ENCODE results near the gene TOR1AIP2. TPM values are rescaled to one million over a fixed set of nuclear protein-coding genes. Genes with fewer than 3 reads are reported as not detected.

The TOR1AIP2 gene
- total and polyA plus RNA-seq, 2 of the 13 experiments (the other 11 are each of a cell fraction or from before 2014, with no cell fraction given) = 35.2 to 65.8 TPM

GRCh38 chr1:179877586-179878265 lies at the start of gene TOR1AIP2 (continued):
- no peak for TF ChIP-seq ZBTB44 (CRISPR knock-in tag; IDR thresholded peaks at IDR 0.05)
- 0 out of 2 replicates have a peak, but pooled peaks have one; percentile 30 for TF ChIP-seq WIZ (CRISPR knock-in tag; IDR thresholded peaks at IDR 0.05)
- TF ChIP-seq, protein P1, sequence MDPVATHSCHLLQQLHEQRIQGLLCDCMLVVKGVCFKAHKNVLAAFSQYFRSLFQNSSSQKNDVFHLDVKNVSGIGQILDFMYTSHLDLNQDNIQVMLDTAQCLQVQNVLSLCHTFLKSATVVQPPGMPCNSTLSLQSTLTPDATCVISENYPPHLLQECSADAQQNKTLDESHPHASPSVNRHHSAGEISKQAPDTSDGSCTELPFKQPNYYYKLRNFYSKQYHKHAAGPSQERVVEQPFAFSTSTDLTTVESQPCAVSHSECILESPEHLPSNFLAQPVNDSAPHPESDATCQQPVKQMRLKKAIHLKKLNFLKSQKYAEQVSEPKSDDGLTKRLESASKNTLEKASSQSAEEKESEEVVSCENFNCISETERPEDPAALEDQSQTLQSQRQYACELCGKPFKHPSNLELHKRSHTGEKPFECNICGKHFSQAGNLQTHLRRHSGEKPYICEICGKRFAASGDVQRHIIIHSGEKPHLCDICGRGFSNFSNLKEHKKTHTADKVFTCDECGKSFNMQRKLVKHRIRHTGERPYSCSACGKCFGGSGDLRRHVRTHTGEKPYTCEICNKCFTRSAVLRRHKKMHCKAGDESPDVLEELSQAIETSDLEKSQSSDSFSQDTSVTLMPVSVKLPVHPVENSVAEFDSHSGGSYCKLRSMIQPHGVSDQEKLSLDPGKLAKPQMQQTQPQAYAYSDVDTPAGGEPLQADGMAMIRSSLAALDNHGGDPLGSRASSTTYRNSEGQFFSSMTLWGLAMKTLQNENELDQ (CRISPR knock-in tag; IDR thresholded peaks at IDR 0.05; ENCODE audit: borderline replicate concordance) = no peak
- TF ChIP-seq KMT2A (CRISPR knock-in tag; IDR thresholded peaks at IDR 0.05) = peak; percentile 72; the same call in 1 of the 2 replicates
- no peak for TF ChIP-seq RORA (CRISPR knock-in tag; IDR thresholded peaks at IDR 0.05)
- peak; percentile 98 for TF ChIP-seq POLR2G (IDR thresholded peaks at IDR 0.05; ENCODE audit: low read depth, low read length)
- TF ChIP-seq SOX5 (CRISPR knock-in tag; IDR thresholded peaks at IDR 0.05; ENCODE audit: borderline replicate concordance) = no peak
- no peak for TF ChIP-seq ZNF598 (CRISPR knock-in tag; IDR thresholded peaks at IDR 0.05; ENCODE audit: borderline replicate concordance)
- no peak; the same call in 1 of the 2 replicates for TF ChIP-seq DNMT1 (CRISPR knock-in tag; IDR thresholded peaks at IDR 0.05)
- no peak for TF ChIP-seq PHF21A (CRISPR knock-in tag; IDR thresholded peaks at IDR 0.05)
- no peak for TF ChIP-seq ZNF34 (CRISPR knock-in tag; IDR thresholded peaks at IDR 0.05; ENCODE audit: borderline replicate concordance)
- no peak for TF ChIP-seq STAG1 (CRISPR knock-in tag; IDR thresholded peaks at IDR 0.05)
- no peak for TF ChIP-seq ZNF383 (CRISPR knock-in tag; IDR thresholded peaks at IDR 0.05; ENCODE audit: borderline replicate concordance)
- TF ChIP-seq HMG20A (CRISPR knock-in tag; IDR thresholded peaks at IDR 0.05; ENCODE audit: borderline replicate concordance) = no peak
- no peak for TF ChIP-seq KLF13 (CRISPR knock-in tag; IDR thresholded peaks at IDR 0.05)
- no peak for TF ChIP-seq SCMH1 (CRISPR knock-in tag; IDR thresholded peaks at IDR 0.05; ENCODE audit: borderline replicate concordance)
- peak; percentile 78; the same call in 1 of the 2 replicates for TF ChIP-seq KLF6 (CRISPR knock-in tag; IDR thresholded peaks at IDR 0.05)
- TF ChIP-seq DZIP1 (CRISPR knock-in tag; IDR thresholded peaks at IDR 0.05) = no peak
- TF ChIP-seq, protein P2, sequence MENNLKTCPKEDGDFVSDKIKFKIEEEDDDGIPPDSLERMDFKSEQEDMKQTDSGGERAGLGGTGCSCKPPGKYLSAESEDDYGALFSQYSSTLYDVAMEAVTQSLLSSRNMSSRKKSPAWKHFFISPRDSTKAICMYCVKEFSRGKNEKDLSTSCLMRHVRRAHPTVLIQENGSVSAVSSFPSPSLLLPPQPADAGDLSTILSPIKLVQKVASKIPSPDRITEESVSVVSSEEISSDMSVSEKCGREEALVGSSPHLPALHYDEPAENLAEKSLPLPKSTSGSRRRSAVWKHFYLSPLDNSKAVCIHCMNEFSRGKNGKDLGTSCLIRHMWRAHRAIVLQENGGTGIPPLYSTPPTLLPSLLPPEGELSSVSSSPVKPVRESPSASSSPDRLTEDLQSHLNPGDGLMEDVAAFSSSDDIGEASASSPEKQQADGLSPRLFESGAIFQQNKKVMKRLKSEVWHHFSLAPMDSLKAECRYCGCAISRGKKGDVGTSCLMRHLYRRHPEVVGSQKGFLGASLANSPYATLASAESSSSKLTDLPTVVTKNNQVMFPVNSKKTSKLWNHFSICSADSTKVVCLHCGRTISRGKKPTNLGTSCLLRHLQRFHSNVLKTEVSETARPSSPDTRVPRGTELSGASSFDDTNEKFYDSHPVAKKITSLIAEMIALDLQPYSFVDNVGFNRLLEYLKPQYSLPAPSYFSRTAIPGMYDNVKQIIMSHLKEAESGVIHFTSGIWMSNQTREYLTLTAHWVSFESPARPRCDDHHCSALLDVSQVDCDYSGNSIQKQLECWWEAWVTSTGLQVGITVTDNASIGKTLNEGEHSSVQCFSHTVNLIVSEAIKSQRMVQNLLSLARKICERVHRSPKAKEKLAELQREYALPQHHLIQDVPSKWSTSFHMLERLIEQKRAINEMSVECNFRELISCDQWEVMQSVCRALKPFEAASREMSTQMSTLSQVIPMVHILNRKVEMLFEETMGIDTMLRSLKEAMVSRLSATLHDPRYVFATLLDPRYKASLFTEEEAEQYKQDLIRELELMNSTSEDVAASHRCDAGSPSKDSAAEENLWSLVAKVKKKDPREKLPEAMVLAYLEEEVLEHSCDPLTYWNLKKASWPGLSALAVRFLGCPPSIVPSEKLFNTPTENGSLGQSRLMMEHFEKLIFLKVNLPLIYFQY (CRISPR knock-in tag; IDR thresholded peaks at IDR 0.05; ENCODE audit: borderline replicate concordance) = peak; percentile 55
- TF ChIP-seq ZNF761 (CRISPR knock-in tag; conservative IDR thresholded peaks at IDR 0.05) = no peak

All from HepG2 (cell line).